A172 (cell line): ENCODE measurements around the gene NAA40. TPM values are rescaled to one million over a fixed set of nuclear protein-coding genes. Genes with fewer than 3 reads are reported as not detected.
A peak's percentile ranks its signal among the peaks of the same experiment; 100 is the strongest.
"Not testable (repeated sequence)": the region's sequence is repeated elsewhere in the genome, so short reads cannot be mapped to it uniquely, and the experiment has no call there.

Experiments used
- DNase-seq: peaks from one replicate; pipeline ENCODE4 v3.0.0-alpha.2; 2015; ENCODE audit warnings: low spot score
- total RNA-seq: library from RNA; depleted of rRNA; stranded (reverse); fragments of >200 nt; shearing (Covaris generic); gene quantifications from 2 replicates; pipeline ENCODE4 v1.2.3, GENCODE V29; 2014

Gene NAA40
- total RNA-seq, 1 experiment from 2014 or later, result 19.8 TPM

DNA sequence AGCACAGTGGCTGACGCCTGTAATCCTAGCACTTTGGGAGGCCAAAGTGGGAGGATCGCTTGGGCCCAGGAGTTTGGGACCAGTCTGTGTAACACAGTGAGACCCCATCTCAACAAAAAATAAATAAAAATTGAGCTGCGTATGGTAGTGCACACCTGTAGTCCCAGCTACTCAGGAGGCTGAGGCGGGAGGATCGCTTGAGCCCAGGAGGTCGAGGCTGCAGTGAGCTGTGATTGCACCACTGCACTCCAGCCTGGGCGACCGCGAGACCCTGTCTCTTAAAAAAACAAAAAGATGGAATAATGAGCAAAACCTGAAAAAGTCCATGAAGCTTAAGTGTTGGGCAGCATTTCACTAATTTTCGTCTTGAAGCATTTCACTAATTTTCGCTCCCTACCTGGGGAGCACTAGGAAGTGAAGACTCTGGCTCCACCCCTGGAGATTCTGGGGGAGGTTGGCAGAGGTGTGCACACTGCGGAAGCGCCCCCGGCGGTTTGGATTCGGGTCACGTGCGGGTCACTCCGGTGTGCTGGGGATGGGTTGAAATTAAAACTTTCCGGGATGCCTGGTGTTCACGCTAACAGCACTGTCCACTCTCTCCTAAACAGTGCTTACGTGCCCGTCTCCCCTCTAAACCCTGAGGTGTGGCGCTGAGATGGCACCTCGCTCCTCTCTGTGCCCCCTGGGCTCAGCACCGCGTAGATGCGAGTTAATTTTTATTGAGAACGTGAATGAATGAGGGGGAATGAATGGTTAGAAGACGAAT lies 906 bp upstream of the NAA40 start:
- no peak for DNase-seq

DNA sequence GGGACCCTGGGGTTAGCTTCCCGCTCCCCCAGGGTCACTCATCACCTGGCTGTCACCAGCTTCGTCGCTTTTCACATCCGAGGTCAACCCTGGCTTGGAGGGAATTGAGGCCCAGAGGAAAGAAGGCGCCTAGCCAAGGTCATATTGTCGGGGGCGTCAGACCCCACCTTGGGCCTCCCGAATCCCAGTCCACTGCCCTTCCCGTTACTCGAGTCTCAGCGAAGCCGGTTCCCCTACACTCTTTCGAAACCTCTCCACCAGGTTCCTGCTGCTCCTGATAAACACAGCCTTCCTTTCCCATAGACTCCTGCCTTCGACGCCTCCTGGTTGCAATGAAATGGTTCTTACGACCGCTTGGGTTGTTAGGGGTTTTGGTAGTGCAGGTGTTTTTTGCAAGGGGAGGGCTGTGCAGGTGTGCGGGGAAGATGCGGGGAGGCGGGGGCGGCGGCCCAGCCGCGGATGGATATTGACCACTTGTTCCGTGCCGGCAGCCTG lies 642 bp downstream of the NAA40 start:
- DNase-seq, result no peak

DNA sequence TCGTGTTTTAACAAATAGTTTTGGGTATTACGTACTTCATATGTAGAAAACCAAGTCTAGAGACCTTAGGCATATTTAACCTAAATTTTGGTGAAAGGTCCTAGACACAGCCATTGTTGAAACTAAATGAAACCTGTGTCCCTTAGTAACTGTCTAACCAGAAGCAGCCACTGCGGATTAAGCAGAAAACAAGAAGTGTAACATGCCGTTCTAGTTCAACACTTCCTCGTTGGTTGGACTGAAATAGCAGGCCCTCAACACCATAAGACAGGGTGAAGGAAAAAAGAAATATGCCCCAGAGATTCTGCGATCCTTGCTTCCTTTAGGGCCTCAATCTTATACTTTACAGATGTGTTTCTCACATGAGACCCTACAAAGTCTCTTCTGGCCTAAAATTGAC lies 2.0 kb downstream of the NAA40 start:
- DNase-seq, result no peak

DNA sequence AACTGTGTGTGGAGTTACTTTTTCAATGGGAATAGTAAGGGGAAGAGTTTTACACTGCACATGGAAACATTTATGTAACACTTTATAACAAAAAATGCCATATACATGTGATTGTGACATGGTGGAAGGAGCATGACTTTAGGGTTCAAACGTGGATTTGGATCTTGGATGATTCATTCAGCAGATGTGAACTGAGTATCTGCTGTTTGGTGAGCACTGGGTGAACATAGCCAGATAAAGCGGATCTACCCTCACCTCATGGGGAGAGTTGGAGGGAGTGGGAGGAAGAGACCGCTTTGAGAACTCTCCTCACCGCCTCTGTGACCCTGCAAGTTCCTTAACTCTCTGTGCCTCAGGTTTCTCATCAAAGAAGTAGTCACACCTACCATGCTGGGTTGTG lies 3.1 kb downstream of the NAA40 start:
- DNase-seq, result no peak

DNA sequence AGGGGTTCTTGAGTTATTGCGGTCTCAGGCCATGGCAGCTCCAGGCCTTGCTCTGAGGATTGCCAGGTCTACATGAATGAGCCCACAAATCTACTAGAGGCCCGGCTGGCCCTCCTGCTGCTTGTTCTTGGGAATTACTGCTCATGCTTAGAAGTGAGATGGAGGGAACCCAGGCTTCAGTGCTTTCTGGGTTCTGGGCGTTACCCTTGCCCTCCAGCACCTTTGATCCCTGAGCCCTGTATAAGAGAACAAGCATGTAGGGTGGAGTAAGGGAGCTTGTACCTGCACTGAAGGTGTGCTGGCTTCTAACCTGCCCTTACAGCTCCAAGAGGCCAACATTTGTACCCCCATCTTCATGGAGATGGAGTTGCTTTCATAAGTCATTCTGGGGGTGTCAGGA lies 4.0 kb downstream of the NAA40 start:
- no peak for DNase-seq

DNA sequence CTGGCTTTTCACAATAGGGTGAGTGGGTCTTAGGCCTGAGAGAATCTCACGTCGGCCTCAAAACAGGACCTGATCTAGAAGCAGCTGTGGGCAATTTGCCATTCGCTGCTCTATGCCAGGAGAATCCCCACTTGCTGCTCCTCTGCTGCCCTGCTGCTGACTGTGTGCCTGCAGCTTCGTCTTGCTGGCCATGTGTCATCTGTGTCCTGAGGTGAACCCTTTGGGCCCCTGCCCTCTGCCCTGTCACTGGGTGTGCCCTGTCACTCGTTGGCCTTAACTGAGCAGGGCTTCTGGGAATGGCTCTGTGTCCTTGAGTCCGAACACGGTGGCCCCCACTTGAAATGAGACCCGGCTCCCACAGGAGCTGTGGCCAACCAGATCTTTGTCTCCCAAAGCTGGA lies 6.2 kb downstream of the NAA40 start:
- DNase-seq, result no peak

DNA sequence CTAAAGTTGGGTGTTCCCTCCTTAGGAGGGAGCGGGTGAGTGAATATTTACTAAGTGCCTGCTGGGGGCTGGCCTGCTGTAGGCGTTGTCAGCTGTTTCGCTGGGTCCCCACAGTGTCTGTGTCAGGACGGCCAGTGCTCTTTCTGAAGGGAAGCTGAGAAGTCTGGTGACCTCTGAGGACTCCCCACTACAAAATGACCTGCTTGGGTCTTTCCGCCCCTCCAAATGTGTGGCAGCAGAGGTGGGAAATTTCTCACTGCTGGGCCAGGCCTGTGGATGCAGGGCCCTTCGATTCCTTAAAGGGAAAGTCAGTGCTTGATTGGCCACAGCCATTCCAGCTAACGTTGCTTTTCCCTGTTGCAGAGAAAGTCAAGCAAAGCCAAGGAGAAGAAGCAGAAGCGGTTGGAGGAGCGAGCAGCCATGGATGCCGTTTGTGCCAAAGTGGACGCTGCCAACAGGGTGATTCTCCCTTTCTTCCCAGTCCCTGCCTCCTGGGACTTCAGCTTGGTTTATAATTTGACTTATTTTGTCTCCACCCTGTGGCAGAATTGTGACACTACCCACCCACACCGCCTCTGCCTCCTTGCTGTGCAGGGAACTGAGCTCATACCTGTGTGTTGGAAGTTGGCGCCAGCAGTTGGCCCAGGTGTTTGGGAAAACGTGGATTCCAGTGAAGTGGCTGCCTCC lies 6.8 kb downstream of the NAA40 start:
- DNase-seq, result peak; percentile 64

DNA sequence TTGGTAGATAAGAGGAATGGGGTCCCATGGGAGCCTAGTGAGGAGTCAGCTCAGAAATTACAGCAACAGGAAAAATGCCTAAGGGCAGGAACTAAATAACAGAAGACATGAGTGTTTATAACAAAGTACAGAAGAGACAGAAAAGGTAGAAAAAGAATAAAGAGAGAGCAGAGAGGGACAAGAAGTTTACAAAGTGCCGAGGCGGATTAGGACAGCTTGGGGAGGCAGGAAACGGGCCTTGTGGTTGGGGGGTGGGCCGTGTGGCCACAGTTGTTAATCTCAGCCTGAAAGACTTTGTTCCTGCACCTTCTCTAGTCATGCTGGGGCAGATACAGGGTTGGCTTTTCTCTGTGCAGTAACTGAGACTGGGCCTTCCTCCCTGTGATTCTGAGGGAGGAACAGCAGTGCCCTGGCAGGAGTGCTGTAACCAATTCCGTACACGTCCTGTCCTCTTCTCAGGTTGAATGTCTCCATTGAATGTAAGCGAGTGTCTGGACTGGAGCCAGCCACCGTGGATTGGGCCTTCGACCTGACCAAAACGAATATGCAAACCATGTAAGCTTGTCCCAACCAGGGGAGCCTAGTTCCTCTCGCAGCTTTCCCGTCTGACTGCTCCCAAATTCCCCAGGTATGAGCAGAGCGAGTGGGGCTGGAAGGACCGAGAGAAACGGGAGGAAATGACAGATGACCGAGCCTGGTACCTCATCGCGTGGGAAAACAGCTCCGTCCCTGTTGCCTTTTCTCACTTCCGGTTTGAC lies 13.2 kb downstream of the NAA40 start:
- no peak for DNase-seq

DNA sequence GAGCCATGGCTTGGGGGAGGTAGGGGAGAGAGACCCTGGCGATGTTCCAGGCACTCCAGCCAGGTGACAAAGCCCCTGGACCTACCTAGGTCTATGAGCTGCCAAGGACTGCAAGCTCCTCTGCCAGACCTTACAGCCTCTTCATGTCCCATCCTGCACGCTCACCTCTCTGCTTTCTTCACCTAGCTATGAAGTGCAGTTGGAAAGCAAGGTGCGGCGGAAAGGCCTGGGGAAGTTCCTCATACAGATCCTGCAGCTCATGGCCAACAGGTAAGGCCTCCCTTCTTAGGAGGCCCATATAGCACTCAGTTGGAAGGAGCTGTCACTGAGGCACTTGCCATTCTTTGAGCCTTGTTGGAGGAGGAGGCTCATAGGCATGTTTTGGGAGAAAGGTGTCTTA lies 13.8 kb downstream of the NAA40 start:
- no peak for DNase-seq

DNA sequence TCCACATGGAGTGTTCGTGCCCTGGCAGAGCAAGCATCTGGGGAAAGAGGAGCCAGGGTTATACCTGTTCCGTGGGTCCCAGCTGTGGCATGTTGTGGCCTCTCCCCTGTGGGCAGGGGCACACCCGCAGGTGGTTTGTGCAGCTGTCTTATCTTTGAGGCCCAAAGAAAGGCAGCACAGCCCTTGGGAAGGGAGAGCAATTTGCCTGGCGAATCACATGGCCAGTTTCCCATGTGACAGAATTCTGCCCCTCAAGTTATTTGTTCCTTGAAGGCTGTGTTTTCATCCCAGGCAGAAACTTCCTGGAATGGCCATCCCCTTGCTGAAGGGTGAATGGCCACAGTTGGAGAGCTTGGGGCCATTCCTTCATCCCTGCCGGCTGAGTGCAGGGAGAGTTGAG lies 19.2 kb downstream of the NAA40 start:
- no peak for DNase-seq

DNA sequence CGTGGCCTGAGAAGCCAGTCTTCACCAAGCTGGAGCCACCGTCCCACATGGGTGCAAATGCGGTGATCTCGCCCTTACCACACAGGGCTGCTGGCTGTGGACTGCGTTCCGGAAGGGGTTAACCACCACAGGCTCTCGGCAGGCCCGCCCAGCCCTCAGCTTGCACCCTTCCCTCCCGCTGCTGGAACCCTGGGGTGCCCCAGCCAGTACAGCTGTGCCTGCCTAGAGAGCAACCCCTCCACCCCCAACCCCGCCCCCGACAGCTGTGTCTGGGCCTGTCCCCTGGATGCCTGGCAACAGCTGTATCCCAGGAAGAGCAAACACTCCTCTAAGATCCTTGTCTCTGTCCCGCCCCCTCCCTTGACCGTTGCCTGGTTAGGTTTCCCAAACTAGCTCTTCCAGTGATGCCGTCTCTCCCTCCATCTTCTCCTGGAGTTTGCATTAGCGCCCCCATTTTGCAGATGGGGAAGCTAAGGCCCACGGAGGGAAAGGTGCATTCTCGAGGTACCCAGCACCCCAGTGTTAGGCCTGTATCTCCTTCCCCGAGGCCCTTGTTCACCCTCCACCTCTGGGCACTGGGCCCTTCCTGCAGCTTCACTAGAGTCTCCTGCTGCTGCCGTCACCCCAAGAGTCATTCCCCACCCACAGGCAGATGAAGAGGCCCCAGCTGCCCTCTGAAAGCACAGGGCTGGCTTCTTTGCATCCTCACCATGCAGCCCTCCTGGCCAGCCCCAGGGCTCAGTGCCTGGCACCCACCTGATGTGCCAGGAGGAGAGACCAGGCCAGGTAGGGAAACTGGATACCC lies 23.0 kb downstream of the NAA40 start:
- peak; percentile 22 for DNase-seq

DNA sequence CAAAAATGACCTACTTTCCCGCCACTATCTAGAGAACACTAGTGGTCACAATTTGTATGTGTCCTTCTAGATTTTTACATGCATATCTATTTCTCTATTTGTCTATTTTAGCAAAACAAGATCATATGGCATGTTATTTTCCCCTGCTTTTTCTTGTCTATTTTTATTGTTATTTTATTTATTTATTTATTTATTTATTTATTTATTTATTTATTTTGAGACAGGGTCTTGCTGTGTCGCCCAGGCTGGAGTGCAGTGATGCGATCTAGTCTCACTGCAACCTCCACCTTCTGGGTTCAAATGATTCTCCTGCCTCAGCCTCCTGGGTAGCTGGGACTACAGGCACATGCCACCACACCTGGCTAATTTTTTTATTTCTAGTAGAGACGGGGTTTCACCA lies 25.1 kb downstream of the NAA40 start:
- not testable (repeated sequence) for DNase-seq

DNA sequence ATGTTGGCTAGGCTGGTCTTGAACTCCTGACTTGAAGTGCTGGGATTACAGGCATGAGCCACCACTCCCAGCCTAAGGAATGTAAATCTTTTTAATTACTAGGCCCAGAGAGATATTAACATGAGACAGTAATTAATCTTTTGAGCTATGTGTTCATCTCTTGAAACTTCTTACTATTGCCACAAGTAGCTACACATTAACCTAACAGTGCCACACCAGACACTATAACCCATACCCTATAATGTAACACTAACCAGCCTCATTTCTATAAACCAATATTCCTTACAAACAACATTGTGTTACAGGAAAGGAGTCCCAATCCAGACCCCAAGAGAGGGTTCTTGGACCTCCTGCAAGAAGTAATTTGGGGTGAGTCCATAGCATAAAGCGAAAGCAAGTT lies 27.6 kb downstream of the NAA40 start:
- DNase-seq, result no peak

DNA sequence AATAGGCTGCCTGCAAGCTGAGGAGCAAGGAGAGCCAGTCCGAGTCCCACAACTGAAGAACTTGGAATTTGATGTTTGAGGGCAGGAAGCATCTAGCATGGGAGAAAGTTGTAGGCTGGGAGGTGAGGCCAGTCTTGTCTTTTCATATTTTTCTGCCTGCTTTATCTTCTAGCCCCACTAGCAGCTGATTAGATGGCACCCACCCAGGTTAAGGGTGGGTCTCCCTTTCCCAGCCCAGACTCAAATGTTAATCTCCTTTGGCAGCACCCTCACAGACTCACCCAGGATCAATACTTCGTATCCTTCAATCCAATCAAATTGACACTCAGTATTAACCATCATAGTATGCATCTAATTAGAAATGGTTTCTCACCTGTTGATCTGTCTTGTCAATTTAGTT lies 30.7 kb downstream of the NAA40 start:
- no peak for DNase-seq

DNA sequence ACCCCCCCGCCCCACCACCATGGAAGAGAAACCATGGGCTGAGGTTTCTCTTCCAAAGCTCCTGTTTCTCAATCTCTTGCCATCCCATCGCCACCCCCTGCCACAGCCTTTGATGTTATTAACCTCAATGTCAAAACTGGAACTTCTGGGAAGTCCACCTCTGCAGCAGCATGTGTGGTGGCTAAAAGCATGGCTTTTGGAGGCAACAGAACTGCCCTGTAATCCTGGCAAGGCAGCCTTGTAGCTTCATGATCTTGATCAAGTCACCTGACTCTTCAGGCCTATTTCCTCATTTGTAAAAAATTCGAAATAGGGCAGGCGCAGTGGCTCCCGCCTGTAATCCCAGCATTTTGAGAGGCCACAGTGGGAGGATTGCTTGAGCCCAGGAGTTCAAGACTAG lies 32.1 kb downstream of the NAA40 start:
- no peak for DNase-seq

DNA sequence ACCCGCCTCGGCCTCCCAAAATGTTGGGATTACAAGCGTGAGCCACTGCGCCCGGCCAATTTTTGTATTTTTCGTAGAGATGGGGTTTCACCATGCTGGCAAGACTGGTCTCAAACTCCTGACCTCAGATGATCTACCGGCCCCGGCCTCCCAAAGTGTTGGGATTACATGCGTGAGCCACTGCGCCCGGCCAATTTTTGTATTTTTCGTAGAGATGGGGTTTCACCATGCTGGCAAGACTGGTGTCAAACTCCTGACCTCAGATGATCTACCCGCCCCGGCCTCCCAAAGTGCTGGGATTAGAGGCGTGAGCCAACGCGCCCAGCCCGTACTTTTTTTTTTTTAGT lies 35.1 kb downstream of the NAA40 start:
- DNase-seq, result not testable (repeated sequence)

DNA sequence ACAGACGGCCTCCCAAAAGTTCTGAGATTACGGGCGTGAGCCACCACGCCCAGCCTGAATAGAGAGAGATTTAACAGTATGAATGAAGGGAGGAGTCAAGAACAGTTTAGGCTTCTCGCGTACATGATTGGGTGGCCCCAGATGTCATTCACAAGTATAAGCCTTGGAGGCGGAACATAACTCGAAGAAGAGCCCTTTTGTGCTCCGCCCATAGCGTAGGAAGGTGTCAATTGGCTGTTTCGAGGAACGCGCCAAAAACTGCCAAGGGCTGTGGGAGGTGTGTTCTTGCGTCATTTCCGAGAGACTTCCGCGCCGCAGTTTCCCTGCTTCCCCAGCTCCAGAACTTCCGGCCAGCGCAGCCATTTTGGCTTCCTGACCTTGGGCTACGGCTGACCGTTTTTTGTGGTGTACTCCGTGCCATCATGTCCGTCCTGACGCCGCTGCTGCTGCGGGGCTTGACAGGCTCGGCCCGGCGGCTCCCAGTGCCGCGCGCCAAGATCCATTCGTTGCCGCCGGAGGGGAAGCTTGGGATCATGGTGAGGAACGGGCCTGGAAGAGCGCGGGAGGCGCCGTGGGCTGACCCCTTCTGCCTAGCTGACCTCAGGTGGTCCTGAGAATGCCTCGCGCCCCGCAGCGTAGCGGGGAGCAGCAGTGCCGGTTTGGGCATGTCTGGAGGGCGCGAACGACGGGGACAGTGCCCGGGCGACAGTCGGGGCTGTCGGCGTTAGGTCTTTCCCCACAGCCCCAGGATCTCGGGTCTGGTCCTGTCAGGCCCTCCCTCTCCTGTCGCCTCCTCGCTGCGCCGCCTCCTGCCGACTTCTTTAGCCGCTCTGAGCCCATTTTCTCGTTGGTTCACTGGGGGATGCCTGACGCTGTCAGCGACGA lies 35.7 kb downstream of the NAA40 start, which contains the start of gene COX8A:
TSS of gene COX8A (plus strand) at position 362 of the 885 bp plus-strand sequence. CDS start at position 423, 61 bp downstream.
- DNase-seq, result peak; percentile 100

DNA sequence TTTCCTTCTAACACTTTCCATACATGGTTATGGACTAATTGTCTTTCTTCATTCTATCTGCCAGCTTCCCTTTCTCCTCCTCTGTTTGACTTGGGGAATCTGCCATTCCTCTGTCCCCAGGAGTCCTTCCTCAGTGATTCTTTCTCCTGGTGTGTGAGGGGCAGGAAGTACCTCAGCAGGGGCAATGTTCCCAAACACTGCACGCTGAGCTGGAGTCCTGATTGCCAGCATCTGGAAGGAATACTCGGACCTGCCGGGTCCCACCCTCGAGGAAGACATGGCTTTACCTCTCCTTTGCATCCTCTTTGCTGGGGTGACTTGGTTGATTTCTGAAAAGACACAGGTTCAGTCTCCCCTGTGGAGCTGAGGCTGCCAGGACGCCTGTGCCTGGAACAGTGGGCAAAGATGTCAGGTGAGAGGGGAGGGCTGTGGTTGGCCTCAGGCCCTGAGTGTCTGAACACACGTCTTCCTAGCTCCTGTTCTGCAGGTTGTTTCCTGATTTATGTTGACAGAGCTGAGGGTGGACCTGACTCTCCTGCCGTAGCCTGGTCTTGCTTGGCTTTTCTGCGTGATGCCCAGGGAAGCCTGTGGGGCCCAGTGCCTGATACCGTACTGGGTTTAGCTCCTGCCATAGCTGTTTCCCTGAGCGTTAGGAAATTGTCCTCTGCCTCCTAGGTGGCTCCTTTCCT lies 39.9 kb downstream of the NAA40 start:
- DNase-seq, result no peak

DNA sequence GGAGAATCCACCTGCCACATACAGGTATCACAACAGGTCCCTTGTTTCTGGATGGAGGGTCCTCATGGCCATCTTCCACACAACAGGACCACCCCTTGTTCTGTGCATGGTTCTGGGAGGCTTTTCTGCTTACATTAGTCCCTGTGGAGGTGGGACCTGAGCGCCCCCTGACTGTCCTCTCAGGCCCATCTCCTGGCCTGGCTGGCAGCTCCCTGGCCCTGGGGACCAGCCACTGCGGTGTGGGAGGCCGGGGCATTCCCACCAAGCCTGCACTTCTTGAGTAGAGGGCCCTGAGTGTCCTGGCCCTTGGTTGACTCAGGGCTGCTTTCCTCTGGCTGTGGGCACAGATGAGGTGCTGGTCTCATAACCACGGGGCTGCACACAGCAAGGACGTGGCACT lies 40.6 kb downstream of the NAA40 start:
- DNase-seq, result no peak

DNA sequence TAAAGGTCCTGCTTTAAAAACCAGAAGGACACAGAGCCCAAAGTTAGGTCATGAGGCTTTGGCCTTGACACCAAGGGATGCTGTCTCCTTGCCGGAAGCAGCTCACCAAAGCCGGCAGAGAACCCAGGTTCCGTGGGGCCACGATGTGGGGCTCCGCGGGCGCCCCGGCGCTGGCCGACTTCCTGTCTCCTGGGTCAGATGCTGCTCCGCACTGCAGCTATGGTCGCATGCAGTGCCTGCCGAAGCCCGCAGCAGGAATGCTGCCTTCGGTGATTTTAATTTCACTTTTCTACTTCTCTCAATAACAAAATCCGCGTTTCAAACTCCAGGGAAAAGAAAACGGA lies 47.0 kb downstream of the NAA40 start:
- no peak for DNase-seq
